Immature natural killer cell (primary cell): ENCODE results near the gene UST. TPM values are rescaled to one million over a fixed set of nuclear protein-coding genes. Genes with fewer than 3 reads are reported as not detected.
"Not testable (repeated sequence)": the region's sequence is repeated elsewhere in the genome, so short reads cannot be mapped to it uniquely, and the experiment has no call there.

Experiments
- DNase-seq, 3 donors: peaks; one replicate each; pipeline ENCODE4 v3.0.0; 2022; ENCODE audit warnings: mixed read lengths in 1 of 3
- H3K27ac Mint-ChIP-seq, 6 donors: one replicate each; pipeline ENCODE4 v1.8.0; 2020; ENCODE audit warnings: mixed read lengths in 6 of 6, mild to moderate bottlenecking in 5 of 6, inconsistent platforms in 4 of 6, moderate library complexity in 3 of 6
- H3K27me3 Mint-ChIP-seq, 3 donors: one replicate each; pipeline ENCODE4 v1.8.0; 2020 to 2021; ENCODE audit warnings: low read depth in 3 of 3, mild to moderate bottlenecking in 3 of 3, mixed read lengths in 3 of 3, moderate library complexity in 3 of 3, inconsistent platforms in 1 of 3
- H3K36me3 Mint-ChIP-seq, 3 donors: one replicate each; pipeline ENCODE4 v1.8.0; 2020; ENCODE audit warnings: mixed read lengths in 3 of 3, inconsistent platforms in 2 of 3, mild to moderate bottlenecking in 2 of 3
- H3K4me1 Mint-ChIP-seq, 2 donors: one replicate each; pipeline ENCODE4 v1.8.0; 2020; ENCODE audit warnings: inconsistent platforms in 2 of 2, mild to moderate bottlenecking in 2 of 2, mixed read lengths in 2 of 2, moderate library complexity in 1 of 2
- H3K4me3 Mint-ChIP-seq, 5 donors: one replicate each; pipeline ENCODE4 v1.8.0; 2020; ENCODE audit warnings: mild to moderate bottlenecking in 5 of 5, mixed read lengths in 5 of 5, inconsistent platforms in 3 of 5, moderate library complexity in 3 of 5
- H3K9me3 Mint-ChIP-seq, 6 donors: one replicate each; pipeline ENCODE4 v1.8.0; 2020; ENCODE audit warnings: mild to moderate bottlenecking in 6 of 6, mixed read lengths in 6 of 6, inconsistent platforms in 4 of 6, moderate library complexity in 3 of 6
- polyA plus RNA-seq, 3 donors: library from polyadenylated mRNA; unstranded; fragments of 300-500 nt; fragmentation: Illumina TruSeq; gene quantifications; one replicate each; pipeline ENCODE4 v1.2.3, GENCODE V29; 2021

Gene UST
- polyA plus RNA-seq, 3 donors from 2014 or later: 3.7 to 6.9 (median 6.3) TPM

DNA sequence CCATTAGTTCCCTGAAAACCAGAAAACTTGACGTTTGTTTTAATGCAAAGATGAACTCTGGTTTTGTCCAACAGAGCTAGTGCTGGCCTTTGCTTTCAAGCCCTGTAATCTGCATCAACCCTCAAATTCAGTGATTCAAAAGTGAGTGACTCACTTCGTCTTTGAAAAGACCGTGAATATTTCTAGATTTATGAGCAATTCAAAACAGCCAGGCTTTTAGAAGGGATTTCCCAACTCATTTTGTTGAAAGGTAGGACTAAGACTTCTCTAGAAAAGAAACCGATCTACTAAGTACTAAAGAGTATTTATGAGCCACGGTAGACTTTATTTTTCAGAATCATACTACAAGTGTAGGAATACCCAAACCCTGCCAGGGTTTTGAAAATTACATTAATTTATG lies 121.5 kb downstream of the UST start:
- Mint-ChIP-seq H3K27ac (peak overlapping the region in 1 of 6 donors; percentile 5), H3K27me3 (peaks cover 0 to 5% (median 5%) of the 10 kb centered on the region in 3 donors), H3K4me1 (peaks cover 56 to 59% of the 10 kb centered on the region in 2 donors), H3K36me3 (no peaks in the 10 kb centered on the region), H3K9me3 (no peaks in the 10 kb centered on the region), H3K4me3 (no peak overlapping the region)
- DNase-seq: no peak

DNA sequence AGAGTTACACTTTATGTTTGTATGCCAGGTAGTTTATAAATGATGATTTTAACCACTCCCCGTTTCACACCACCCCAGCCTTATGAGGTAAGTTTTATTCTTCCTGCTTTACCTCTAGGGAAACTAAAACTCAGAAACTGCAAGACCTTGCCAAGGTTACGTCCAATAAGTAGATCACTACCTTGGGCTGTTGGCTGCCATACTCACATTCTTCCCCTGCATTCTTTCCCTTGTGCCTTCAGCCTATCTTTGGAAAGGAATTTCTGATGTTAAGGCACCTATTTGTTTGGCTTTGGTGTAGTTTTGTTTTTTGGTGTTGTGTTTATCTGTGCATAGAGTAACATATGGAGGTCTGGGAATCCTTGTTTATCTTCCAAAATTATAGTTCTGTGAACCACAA lies 122.1 kb downstream of the UST start:
- peaks cover 56 to 61% of the 10 kb centered on the region in 2 donors for H3K4me1 Mint-ChIP-seq
- peak overlapping the region in 2 of 6 donors; percentile 12 to 73 for H3K27ac Mint-ChIP-seq
- H3K36me3 Mint-ChIP-seq: no peaks in the 10 kb centered on the region
- peaks cover 0 to 5% (median 5%) of the 10 kb centered on the region in 3 donors for H3K27me3 Mint-ChIP-seq
- no peak overlapping the region for H3K4me3 Mint-ChIP-seq
- no peak for DNase-seq
- no peaks in the 10 kb centered on the region for H3K9me3 Mint-ChIP-seq

DNA sequence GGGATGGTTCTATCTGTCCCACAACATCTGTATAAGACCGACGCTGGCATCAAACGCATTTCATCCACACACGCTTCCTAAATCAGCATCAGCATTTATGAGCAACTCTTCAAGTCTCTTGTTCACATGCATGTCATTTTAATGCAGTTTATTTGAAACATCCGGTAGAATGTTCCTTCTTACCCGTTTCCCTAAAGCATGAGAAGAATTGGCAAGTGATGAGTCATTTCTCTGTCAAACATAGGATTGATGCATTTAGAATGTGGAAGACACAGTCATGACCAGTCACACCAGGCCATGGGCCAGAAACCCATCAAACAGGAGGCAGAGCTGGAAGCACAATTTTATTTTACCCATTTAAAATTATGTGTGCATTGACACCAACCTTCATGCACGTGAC lies 122.8 kb downstream of the UST start:
- H3K27ac Mint-ChIP-seq: peak overlapping the region in 5 of 6 donors; percentile 1 to 69 (median 65)
- peaks cover 55 to 64% of the 10 kb centered on the region in 2 donors for H3K4me1 Mint-ChIP-seq
- DNase-seq: no peak
- H3K9me3 Mint-ChIP-seq: no peaks in the 10 kb centered on the region
- peak overlapping the region in 1 of 5 donors; percentile 9 for H3K4me3 Mint-ChIP-seq
- H3K27me3 Mint-ChIP-seq: peaks cover 0 to 5% (median 5%) of the 10 kb centered on the region in 3 donors
- no peaks in the 10 kb centered on the region for H3K36me3 Mint-ChIP-seq

DNA sequence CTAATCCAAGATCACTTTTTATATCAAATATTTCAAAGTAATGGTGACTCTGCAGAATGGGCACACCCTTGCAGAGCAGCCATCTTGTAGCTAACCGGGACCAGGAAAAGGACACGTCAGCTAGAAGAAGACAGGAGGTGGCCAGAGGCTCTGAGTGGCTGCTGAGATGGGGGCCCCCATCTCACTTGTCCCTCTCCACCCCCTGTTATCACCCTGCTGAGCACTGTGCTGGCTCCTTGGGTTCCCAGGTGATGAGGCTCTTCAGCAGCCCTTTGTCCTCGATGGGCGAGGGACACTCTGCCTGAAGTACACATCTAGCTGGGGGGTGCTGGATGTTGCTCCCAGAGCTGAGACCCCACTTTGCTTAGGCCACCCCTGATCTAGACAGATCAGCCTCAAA lies 126.3 kb downstream of the UST start:
- Mint-ChIP-seq H3K36me3 (no peaks in the 10 kb centered on the region), H3K4me1 (peaks cover 31 to 43% of the 10 kb centered on the region in 2 donors), H3K27me3 (peaks cover 1 to 5% (median 3%) of the 10 kb centered on the region in 3 donors), H3K4me3 (no peak overlapping the region), H3K9me3 (peaks cover 0 to 2% (median 0%) of the 10 kb centered on the region in 6 donors), H3K27ac (no peak overlapping the region)
- no peak for DNase-seq

DNA sequence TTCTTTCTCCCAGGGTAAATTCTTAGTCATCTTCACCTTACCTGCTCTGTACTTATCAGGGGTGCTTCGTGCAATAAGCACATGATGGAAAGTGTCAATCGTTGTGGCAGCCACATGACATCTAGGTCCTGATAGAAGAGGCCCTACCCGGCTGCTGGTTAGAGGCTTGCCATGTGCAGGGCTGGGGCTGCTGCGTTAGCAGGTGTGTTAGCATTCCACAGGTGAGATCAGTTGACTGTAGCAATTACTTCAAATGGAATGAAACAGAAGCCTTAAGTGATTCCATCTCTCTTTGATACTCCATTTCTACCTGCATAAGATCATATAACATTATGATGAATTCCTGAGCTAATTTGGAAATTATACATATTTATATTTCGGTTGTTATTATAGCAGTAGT lies 127.0 kb downstream of the UST start:
- Mint-ChIP-seq H3K9me3 (peaks cover 0 to 2% (median 0%) of the 10 kb centered on the region in 6 donors), H3K27me3 (peaks cover 1 to 5% (median 3%) of the 10 kb centered on the region in 3 donors), H3K36me3 (no peaks in the 10 kb centered on the region), H3K4me1 (peaks cover 29 to 39% of the 10 kb centered on the region in 2 donors), H3K4me3 (no peak overlapping the region), H3K27ac (no peak overlapping the region)
- no peak for DNase-seq

DNA sequence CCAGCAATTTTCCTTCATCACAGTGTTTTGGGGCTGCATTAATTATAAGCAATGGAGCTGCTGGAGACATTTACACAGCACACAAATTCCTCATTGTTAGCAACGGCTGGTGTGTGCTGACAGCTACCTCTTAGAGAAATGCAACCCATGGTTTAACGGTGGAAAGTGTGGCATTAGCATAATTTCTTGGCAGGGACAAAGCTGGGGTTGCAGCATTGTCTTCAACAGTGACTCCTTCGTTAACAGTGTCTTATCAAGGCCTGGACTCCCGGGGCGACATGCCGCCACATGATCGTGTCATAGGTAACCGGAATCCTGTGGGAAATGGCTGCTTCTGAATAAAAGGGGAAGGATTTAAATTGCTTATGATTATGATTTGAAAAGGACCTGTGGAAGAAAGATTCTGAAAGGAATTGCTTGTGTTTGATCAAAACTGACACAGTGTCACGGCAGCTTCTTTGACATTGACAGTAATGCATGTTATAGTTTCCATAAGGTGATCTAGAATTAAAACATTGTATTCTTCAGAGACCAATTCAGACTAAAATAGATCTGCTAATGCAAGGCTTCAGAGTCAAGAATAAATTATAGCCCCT lies 128.0 kb downstream of the UST start:
- Mint-ChIP-seq H3K4me3 (no peak overlapping the region), H3K4me1 (peaks cover 27 to 39% of the 10 kb centered on the region in 2 donors), H3K9me3 (peaks cover 0 to 2% (median 0%) of the 10 kb centered on the region in 6 donors), H3K27ac (no peak overlapping the region), H3K27me3 (peaks cover 1 to 5% (median 3%) of the 10 kb centered on the region in 3 donors), H3K36me3 (no peaks in the 10 kb centered on the region)
- DNase-seq: no peak

DNA sequence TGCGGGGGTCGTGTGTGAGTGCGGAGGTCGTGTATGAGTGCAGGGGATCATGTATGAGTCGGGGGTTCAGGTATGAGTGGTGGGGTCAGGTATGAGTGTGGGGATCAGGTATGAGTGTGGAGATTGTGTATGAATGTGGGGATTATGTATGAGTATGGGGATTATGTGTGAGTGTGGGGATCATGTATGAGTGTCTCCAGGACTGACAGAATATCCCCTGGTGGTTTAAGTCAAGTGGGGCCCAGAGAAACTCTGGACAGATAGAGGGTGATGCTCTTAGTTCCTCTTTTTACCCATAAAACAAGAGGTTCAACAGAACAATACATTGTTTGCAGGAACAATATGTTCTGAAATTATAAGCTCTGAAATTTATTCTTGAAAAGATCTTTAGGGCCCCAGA lies 131.9 kb downstream of the UST start:
- H3K27ac Mint-ChIP-seq: no peak overlapping the region
- H3K27me3 Mint-ChIP-seq: peaks cover 0 to 1% (median 0%) of the 10 kb centered on the region in 3 donors
- DNase-seq: no peak
- peaks cover 0 to 2% (median 0%) of the 10 kb centered on the region in 6 donors for H3K9me3 Mint-ChIP-seq
- H3K4me3 Mint-ChIP-seq: no peak overlapping the region
- H3K4me1 Mint-ChIP-seq: peaks cover 19 to 29% of the 10 kb centered on the region in 2 donors
- H3K36me3 Mint-ChIP-seq: no peaks in the 10 kb centered on the region

DNA sequence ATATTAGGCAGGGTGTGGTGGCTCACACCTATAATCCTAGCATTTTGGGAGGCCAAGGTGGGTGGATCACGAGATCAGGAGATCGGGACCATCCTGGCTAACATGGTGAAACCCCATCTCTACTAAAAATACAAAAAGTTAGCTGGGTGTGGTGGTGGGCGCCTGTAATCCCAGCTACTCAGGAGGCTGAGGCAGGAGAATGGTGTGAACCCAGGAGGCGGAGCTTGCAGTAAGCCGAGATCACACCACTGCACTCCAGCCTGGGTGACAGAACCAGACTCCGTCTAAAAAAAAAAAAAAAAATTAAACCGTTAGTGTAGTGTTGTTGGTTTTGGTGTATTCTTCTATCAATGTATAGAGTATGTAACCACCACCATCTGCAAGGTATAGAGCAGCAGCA lies 133.9 kb downstream of the UST start:
- H3K4me1 Mint-ChIP-seq: peaks cover 19 to 24% of the 10 kb centered on the region in 2 donors
- not testable (repeated sequence) for H3K36me3 Mint-ChIP-seq, H3K9me3 Mint-ChIP-seq, H3K4me3 Mint-ChIP-seq, H3K27ac Mint-ChIP-seq, DNase-seq, H3K27me3 Mint-ChIP-seq

DNA sequence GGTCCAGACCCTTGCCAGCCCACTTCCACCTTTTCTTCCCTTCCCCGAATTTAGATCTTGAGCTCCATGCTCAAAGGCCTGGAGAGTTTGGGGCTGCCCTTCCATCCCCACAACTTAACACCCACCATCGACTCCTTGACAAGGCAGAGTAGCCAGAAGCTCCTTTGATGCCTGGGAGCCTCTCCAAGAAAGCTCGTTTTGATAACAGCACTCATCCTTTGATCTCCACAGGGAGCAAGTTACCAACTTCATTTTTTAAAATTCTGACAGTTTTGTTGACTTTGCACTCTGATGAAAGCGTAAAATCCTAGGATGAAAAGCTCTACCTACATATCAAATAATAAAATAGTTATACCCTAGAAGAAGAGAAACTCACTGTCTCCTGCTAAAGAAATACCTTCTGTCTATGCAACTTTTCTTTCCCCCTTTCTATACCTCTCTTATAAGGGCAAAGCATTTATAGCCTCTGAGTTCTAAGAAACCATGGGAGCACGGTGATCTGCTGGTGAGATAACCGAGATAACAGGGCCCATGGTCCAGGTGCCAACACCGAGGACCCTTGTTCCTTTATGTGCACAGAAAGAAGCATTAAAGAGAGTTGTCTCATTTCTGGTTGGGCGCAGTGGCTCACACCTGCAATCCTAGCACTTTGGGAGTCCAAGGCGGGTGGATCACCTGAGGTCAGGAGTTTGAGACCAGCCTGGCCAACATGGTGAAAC lies 134.9 kb downstream of the UST start:
- H3K9me3 Mint-ChIP-seq: no peaks in the 10 kb centered on the region
- no peak for DNase-seq
- H3K27ac Mint-ChIP-seq: no peak overlapping the region
- H3K36me3 Mint-ChIP-seq: no peaks in the 10 kb centered on the region
- no peak overlapping the region for H3K4me3 Mint-ChIP-seq
- H3K27me3 Mint-ChIP-seq: no peaks in the 10 kb centered on the region
- peaks cover 19 to 24% of the 10 kb centered on the region in 2 donors for H3K4me1 Mint-ChIP-seq

DNA sequence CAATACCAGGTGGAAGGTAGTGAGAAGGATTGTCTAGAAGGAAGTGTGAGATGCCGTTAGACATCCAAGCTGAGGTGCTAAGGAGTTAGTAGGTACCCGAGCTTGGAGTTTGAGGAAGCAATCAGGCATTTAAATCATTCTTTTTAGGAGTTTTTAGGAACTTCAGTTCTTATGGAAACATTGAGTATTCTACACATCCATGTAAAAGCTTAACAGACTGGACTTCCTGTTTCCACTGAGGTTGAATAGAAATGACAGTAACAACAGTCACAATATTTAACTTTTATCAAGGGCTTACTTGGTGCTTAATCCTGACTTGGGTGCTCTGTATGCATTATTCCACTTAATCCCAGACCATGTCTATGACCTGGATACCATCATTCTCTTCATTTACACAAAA lies 136.4 kb downstream of the UST start:
- Mint-ChIP-seq H3K27ac (no peak overlapping the region), H3K9me3 (no peaks in the 10 kb centered on the region), H3K4me1 (peaks cover 24 to 26% of the 10 kb centered on the region in 2 donors), H3K36me3 (peaks cover 0 to 4% (median 4%) of the 10 kb centered on the region in 3 donors), H3K27me3 (no peaks in the 10 kb centered on the region), H3K4me3 (no peak overlapping the region)
- DNase-seq: no peak

DNA sequence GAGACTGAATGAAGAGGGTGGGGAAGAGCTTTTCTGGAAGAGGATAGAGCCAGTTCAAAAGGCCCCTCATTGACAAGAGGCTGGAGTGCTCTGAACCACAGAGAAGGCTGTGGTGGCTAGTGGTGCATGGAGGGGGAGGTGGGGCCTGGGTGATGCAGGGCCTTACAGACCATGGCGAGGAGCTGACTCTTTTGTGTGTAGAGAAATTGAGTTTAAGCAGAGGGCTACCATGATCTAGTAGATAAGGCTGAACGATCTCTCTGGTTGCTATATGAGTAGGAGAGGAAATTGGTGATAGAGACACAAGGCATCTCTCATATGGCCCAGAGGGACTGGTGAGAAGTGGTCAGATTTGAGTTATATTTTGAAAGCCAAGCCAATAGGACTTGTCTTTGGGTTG lies 137.6 kb downstream of the UST start:
- DNase-seq: no peak
- H3K27me3 Mint-ChIP-seq: no peaks in the 10 kb centered on the region
- H3K4me1 Mint-ChIP-seq: peaks cover 15 to 22% of the 10 kb centered on the region in 2 donors
- H3K4me3 Mint-ChIP-seq: no peak overlapping the region
- H3K27ac Mint-ChIP-seq: no peak overlapping the region
- H3K36me3 Mint-ChIP-seq: peaks cover 0 to 4% (median 4%) of the 10 kb centered on the region in 3 donors
- H3K9me3 Mint-ChIP-seq: no peaks in the 10 kb centered on the region

DNA sequence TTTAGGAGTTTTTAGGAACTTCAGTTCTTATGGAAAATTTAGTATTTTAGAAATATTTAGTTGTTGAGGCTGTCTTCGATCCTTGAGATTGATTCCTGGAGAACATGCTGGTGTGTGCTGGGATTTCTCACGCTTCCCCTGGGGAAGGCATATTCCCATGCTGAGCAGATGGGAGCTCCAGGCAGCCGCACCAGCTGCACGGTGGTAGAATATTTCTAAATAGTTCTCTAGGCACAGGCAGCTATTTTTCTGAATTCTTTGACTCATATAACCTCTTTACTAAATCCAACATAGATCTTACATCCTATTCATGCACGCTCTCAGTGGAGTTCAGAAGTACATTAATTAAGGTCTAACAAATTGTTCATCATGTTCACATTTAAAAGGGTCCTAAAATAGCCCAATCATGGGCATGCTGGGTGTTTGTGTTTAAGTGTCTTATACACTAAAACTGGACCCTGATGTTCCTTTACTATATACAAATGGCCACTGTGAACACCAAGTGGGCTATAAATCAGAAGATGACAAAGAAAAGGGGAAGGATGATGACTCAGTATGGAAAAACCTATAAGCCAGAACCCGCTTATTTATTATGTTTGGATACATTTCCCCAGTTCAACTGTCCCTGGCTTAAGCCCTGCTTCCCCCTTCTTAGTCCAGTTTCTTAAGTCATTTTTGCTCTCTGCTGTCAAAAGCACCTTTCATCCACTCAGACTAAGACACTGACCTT lies 138.5 kb downstream of the UST start:
- no peak overlapping the region for H3K4me3 Mint-ChIP-seq
- no peaks in the 10 kb centered on the region for H3K9me3 Mint-ChIP-seq
- no peaks in the 10 kb centered on the region for H3K27me3 Mint-ChIP-seq
- peaks cover 0 to 4% (median 4%) of the 10 kb centered on the region in 3 donors for H3K36me3 Mint-ChIP-seq
- DNase-seq: no peak
- no peak overlapping the region for H3K27ac Mint-ChIP-seq
- peaks cover 11 to 21% of the 10 kb centered on the region in 2 donors for H3K4me1 Mint-ChIP-seq

DNA sequence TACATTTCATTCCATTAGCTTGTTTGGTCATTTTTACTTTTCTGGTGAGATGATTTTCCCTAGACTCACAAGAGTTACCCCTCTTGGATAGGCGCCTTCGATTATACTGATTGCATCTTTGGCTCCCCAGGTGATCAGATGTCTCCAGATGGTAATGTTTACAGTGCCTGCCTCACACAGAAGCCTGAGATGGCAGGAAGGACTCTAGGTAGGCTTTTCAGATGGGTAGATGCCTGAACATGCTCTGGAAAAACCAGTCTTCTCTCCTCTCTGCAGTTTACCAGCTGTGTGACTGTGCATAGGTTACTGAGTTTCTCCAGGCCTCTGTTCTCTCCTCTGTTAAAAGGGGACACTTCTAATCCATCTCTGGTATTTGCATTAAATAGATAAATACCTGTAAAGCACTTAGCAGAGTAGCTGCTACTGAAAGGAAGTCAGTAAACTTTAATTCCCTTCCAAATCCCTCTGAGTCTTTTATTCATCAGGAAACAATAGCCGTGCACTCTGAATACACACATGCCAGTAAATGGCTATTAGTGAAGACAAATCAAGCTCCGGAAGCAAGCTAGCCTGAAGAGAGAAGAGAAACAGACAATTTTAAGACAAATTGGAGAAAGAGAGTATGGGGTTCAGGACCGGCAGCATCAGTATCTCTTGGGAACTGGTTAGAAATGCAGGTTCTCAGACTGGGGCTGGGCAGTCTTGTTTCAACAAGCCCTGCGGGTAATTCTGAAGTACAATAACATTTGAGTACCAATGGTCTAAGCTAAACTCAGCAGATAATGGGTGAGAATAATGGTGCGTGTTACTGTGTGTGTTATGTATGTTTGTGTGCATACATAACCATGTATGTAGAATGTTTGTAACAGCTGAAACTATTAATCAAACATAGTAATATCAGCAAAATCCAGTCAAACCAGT lies 139.4 kb downstream of the UST start:
- DNase-seq: no peak
- no peaks in the 10 kb centered on the region for H3K9me3 Mint-ChIP-seq
- H3K27me3 Mint-ChIP-seq: no peaks in the 10 kb centered on the region
- peaks cover 0 to 4% (median 4%) of the 10 kb centered on the region in 3 donors for H3K36me3 Mint-ChIP-seq
- H3K4me3 Mint-ChIP-seq: no peak overlapping the region
- H3K27ac Mint-ChIP-seq: no peak overlapping the region
- H3K4me1 Mint-ChIP-seq: peaks cover 11 to 22% of the 10 kb centered on the region in 2 donors
